NOMO-1 (cell line): ENCODE measurements around the gene ALOX15.
"Not testable (repeated sequence)": the region's sequence is repeated elsewhere in the genome, so short reads cannot be mapped to it uniquely, and the experiment has no call there.

Source experiments
- DNase-seq, 2 experiments: peaks; one replicate each; lab custom pipeline; 2025; ENCODE audit not compliant: unreplicated experiment in 2 of 2; lab: John Stamatoyannopoulos, UW

ALOX15 gene

DNA sequence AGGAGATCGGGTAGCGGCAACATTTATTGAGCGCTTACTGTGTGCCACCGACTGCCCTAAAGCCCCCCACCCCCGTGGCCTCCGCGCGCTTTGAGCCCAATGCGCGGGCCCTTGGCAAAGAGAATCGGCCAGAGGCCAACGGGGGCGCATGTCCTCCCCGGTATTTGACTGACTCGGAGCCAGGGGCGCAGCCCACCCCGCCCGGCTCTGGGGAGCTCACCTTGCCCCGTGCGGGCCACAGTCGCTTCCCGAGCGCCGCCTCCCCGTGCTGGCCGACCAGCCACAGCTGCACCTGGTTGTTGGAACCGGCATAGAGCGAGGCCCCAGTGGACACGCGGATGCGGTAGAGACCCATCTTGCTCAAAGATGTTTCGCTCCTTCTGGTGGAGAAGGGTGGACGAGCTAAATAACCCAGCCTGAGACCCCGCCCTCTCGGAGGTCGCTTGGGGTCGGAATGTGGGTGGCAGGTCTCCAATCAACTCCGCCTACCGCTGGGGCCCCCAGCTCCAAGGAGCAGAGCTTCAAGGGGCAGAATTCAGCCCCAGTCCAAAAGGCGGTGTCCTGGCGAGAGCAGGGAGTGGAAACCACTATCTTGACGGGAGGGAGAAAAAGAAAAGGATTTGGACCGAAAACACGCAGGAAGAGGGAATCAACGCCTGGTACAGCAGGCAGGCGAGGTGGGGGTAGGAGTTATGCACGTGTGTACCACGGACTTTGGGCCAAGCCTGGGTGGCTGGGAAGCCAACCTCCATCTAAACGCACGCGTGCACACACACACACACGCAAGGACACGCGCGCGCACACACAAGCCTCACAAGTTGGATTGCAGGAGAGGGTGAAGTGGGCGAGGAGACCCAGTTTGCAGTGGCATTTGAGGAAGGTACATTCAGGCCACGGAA is at the start of gene ALOX15:
ALOX15 (minus strand) TSS at position 382 of the 899 bp plus-strand sequence; CDS start at position 355, 27 bp downstream.
- DNase-seq, result no peak

DNA sequence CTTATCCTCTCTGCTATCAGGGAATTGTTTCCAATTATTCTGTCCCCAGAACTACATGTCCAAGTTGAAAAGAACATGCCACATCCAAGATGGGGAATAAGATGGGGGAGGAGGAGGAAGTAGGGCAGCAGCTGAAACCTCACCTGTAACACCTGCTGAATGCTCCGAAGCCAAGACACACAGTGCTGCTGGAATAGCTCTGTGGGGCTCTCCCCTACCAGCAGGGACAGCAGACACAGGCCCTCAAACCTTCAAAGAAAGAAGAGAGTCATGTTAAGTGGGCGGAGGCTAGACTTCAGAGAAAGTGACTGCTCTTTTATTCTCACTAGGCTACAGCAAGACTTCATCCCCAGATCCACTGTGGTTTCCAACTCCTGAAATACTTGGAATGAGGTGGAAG is 49.3 kb upstream of the ALOX15 start:
- no peak for DNase-seq

- DNase-seq, result not testable (repeated sequence)
Observed at GRCh38 chr17:4689872-4690271, 48.4 kb upstream of the ALOX15 start.

GRCh38 chr17:4683739-4684138 is 42.3 kb upstream of the ALOX15 start:
- DNase-seq, result not testable (repeated sequence)

DNA sequence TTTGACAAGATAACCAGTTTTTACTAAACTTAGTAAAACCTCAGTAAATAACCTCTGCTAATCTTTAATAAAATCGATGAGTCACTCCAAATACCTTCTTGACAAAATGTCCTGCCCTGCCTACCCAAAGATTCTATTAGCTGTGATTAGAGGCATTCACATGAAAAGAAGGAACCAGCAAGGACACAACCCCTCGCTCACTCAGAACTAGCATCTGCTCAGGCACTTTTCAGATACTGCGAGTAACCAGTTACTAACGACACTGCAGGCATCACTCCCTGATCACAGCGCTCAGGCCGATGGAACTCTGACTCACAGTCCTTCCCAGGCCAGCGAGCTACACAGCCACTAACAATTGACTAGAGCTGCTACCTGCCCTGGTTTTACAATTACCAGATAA is 38.2 kb upstream of the ALOX15 start:
- no peak for DNase-seq

GRCh38 chr17:4678448-4679026 is 37.1 kb upstream of the ALOX15 start:
- DNase-seq, result no peak

GRCh38 chr17:4676791-4677190 is 35.3 kb upstream of the ALOX15 start:
- no peak for DNase-seq

- DNase-seq, result no peak
Observed at GRCh38 chr17:4675791-4676190, 34.3 kb upstream of the ALOX15 start.

DNA sequence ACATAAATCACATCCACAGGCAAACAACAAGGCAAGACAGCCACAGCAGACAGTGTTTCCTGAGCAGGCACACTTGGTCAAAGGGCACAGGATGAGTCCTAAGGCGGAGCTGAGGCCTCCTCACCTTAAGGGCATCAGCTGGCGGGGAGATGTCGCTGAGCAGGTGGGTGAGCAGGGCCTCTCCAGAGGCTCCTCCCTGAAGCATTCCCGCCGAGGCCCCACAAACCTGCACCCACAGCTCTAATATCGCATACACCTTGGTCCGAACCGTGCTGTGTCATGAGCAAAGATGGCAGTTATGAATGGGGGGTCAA is 33.2 kb upstream of the ALOX15 start:
- DNase-seq, result no peak

DNA sequence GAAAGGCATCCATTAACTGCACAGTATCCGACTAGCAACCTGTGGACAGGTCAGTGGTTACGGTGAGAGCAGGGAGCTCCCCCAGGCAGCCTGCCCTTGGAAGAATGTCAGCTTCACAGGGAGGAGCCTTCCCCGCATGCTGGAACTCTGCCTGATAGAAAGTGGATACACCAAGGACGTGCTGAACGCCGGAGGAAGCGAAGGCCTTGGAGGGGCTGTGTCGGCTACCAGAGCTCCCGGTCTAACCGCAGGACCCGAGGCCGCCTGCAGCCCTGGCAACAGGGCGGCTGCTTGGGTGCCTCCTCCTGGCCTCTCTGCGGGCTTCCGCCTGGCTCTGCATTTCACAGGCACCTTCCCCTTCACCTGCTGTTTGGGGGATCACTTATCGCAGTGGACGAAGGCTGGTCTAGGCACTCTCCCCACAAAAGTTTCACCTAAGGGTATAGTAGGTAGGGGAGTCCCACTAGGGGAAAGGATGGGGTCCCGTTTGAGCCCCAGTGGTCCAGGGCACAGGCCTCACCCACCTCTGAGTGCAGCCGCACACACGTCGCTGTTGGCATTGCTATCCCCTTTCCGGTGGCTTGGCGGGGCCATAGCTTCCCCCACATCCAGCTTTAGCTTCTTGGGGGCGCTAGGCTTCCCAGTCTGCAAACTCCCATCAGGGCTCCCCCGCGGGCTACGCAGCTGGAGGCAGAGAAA is 32.7 kb upstream of the ALOX15 start:
- no peak for DNase-seq

- DNase-seq, result no peak
Observed at GRCh38 chr17:4673169-4673568, 31.7 kb upstream of the ALOX15 start.

GRCh38 chr17:4672751-4673150 is 31.3 kb upstream of the ALOX15 start:
- no peak for DNase-seq

DNA sequence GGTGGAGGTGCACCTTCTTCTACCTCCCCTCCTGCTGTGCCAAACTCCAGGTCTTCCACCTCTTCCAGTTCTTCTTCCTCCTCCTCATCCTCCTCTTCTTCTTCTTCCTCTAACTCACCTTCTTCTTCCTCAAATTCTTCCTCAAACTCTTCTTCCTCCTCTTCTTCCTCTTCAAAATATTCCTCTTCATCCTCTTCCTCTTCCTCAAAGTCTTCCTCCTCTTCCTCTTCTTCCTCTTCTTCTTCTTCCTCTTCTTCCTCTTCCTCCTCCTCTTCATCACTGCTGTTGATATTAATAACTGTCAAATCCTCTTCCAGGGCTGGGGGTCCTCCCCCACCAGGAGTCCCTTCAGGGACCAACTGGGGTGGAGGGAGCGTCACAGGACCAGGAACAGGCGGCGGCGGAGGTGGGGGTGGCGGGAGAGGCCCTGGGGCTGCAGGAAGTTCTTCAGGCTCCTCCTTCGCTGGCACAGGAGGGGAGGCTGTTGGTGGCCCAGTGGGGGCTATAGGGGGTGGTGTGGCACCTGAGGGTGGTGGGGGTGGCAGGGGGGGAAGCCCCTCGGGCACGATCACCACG is 30.7 kb upstream of the ALOX15 start:
- no peak for DNase-seq

- no peak for DNase-seq
Observed at GRCh38 chr17:4667166-4667565, 25.7 kb upstream of the ALOX15 start.

- no peak for DNase-seq
Observed at GRCh38 chr17:4666296-4666695, 24.8 kb upstream of the ALOX15 start.

DNA sequence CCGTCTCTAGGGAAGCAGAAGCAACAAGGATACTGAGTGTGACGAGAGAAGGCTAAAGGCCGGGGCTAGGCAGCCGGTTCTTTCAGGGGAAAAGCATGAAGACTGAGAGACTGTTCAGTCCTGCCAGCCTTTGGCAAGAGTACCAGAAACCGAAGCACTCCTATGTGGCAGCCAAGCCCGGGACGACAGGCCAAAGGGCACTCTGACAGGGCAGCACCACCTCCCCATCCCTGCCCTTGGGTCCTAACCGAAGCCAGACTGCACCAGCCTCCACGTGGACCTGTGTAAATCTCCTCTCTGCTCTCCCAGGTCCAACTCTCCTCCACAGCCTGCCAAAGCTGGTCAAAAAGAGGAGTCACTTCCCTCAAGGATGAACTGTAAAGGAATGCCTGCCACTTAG is 23.5 kb upstream of the ALOX15 start:
- DNase-seq, result no peak

- DNase-seq, result no peak
Observed at GRCh38 chr17:4664230-4664629, 22.8 kb upstream of the ALOX15 start.

- DNase-seq, result no peak
Observed at GRCh38 chr17:4663711-4664110, 22.2 kb upstream of the ALOX15 start.

GRCh38 chr17:4658478-4659305 is 17.2 kb upstream of the ALOX15 start:
- no peak for DNase-seq

DNA sequence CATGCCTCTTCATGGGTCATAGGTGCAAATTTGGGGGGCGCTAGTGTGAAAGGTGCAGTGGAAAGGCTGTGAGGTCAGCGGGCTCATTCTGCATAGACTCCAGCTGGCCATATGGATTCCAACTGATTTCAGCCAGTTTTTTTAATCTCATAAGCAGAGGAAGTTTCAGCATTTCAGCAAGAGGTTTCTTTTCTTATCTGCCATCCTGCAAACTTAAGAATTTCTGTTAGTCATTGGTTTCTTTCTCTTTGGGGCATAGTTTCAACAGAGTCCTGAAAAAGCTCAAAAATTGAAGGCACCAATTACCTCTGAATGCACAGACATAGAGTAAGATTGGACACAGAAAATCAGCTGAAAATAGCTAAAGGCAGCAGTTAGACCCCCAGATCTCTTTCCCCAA is 16.2 kb upstream of the ALOX15 start:
- no peak for DNase-seq

DNA sequence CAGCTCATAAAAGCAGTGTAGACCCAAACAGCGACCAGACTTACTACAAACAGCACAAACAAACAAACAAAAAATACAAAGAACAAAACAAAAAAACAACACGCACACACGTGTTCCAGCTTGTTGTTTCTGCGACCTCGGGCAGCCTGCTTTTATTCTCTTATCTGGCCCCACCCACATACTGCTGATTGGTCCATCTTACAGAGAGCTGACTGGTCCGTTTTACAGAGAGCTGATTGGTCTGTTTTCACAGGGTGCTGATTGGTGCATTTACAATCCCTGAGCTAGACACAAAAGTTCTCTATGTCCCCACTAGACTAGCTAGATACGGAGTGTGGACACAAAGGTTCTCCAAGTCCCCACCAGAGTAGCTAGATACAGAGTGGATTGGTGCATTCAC is 14.5 kb upstream of the ALOX15 start:
- not testable (repeated sequence) for DNase-seq
